Stimulated activated CD4-positive, alpha-beta T cell treated with anti-CD3 and anti-CD28 coated beads, Interleukin-1b, Interleukin-23, amount 100 ng/mL, for 48 hours (primary cell): ENCODE measurements around the gene CFAP77.

Experiments
- DNase-seq: peaks from one replicate; pipeline ENCODE4 v3.0.0-alpha.2; 2020

CFAP77 gene

GRCh38 chr9:132585954-132586829 lies 176.2 kb downstream of the CFAP77 start:
- DNase-seq, result no peak

- no peak for DNase-seq
Observed at GRCh38 chr9:132586830-132587591, 177.0 kb downstream of the CFAP77 start.

GRCh38 chr9:132587592-132587955 lies 177.6 kb downstream of the CFAP77 start:
- no peak for DNase-seq

- no peak for DNase-seq
Observed at GRCh38 chr9:132588098-132588497, 178.1 kb downstream of the CFAP77 start.

- DNase-seq, result no peak
Observed at GRCh38 chr9:132588501-132589147, 178.6 kb downstream of the CFAP77 start.

- no peak for DNase-seq
Observed at GRCh38 chr9:132589148-132590036, 179.4 kb downstream of the CFAP77 start.

GRCh38 chr9:132590037-132590317 lies 180.0 kb downstream of the CFAP77 start:
- no peak for DNase-seq

- no peak for DNase-seq
Observed at GRCh38 chr9:132590318-132591182, 180.5 kb downstream of the CFAP77 start.

- DNase-seq, result no peak
Observed at GRCh38 chr9:132591244-132591643, 181.2 kb downstream of the CFAP77 start.

- DNase-seq, result no peak
Observed at GRCh38 chr9:132591751-132592314, 181.8 kb downstream of the CFAP77 start.

GRCh38 chr9:132592451-132592850 lies 182.4 kb downstream of the CFAP77 start:
- no peak for DNase-seq

- DNase-seq, result no peak
Observed at GRCh38 chr9:132594412-132594811, 184.4 kb downstream of the CFAP77 start.

- no peak for DNase-seq
Observed at GRCh38 chr9:132595319-132595718, 185.3 kb downstream of the CFAP77 start.

- DNase-seq, result no peak
Observed at GRCh38 chr9:132596200-132596599, 186.2 kb downstream of the CFAP77 start.

- no peak for DNase-seq
Observed at GRCh38 chr9:132597073-132597775, 187.2 kb downstream of the CFAP77 start.

- no peak for DNase-seq
Observed at GRCh38 chr9:132600326-132600984, 190.4 kb downstream of the CFAP77 start.

GRCh38 chr9:132602207-132602606 lies 192.2 kb downstream of the CFAP77 start:
- DNase-seq, result no peak

- no peak for DNase-seq
Observed at GRCh38 chr9:132605387-132605786, 195.4 kb downstream of the CFAP77 start.

- no peak for DNase-seq
Observed at GRCh38 chr9:132606066-132606465, 196.1 kb downstream of the CFAP77 start.

- no peak for DNase-seq
Observed at GRCh38 chr9:132609184-132609583, 199.2 kb downstream of the CFAP77 start.
